ENCODE measurements around the gene RASGRP3. TPM values are rescaled to one million over a fixed set of nuclear protein-coding genes. Genes with fewer than 3 reads are reported as not detected.

Gene RASGRP3
- total and polyA plus RNA-seq, 7 experiments from 2014 or later = 1.4 to 14.2 (median 3.1) TPM

GRCh38 chr2:33599175-33599942, 122.9 kb downstream of the RASGRP3 start, which contains the start of gene FAM98A:
Gene FAM98A (minus strand): TSS chr2:33599299. CDS start chr2:33599221, 78 bp downstream.
- ChIA-PET CTCF (interaction anchor here (0.7 to 1.9 kb wide), 6 partner anchors 8 to 281 kb away, joined by 3 to 16 read pairs (median 4); partner anchors contain the start of gene RASGRP3), POLR2A (interaction anchor here (0.6 to 1.6 kb wide), 6 partner anchors 9 to 1332 kb away, joined by 3 to 14 read pairs (median 4); partner anchors contain the start of genes RASGRP3 and TTC27)
- H3K27me3 ChIP-seq (ENCODE audit: control insufficient read depth in 2 of 2, insufficient read depth in 2 of 2, low read length in 2 of 2) = no peaks in the 10 kb centered on the region
- H3K36me3 ChIP-seq (ENCODE audit: control insufficient read depth in 2 of 3, insufficient read depth in 3 of 3, low read length in 3 of 3) = peaks cover 0 to 7% (median 0%) of the 10 kb centered on the region in 3 experiments
- Mint-ChIP-seq H3K4me1 (peaks cover 17 to 45% (median 33%) of the 10 kb centered on the region in 7 donors), H3K9me3 (peaks cover 0 to 3% (median 0%) of the 10 kb centered on the region in 11 donors), H3K27me3 (peaks cover 0 to 4% (median 0%) of the 10 kb centered on the region in 5 donors), H3K27ac (peak within 1 kb of the TSS; percentile 86 to 97 (median 96)), H3K36me3 (peaks cover 0 to 6% (median 4%) of the 10 kb centered on the region in 5 donors), H3K4me3 (peak within 1 kb of the TSS; percentile 91 to 99 (median 96))
- H3K9me3 ChIP-seq (ENCODE audit: control insufficient read depth in 2 of 3, low read length in 3 of 3) = no peaks in the 10 kb centered on the region
- intact Hi-C loops (cut with micrococcal nuclease) = loop anchor here (1.0 to 10.0 kb wide), 10 partner anchors 123 to 1589 kb away; partner anchors contain the start of genes RASGRP3 (in 2 of the 2), SPAST (in 2 of the 2), TTC27 (in 2 of the 2) and BIRC6 (in 1 of the 2)
- ATAC-seq (peak; percentile 96), DNase-seq (peak; percentile 96 to 98 (median 98))
- H3K4me3 ChIP-seq (ENCODE audit: low read length) = peak within 1 kb of the TSS; percentile 92
- H3K4me1 ChIP-seq (ENCODE audit: control insufficient read depth in 2 of 2, insufficient read depth in 2 of 2, low read length in 2 of 2) = peaks cover 10 to 14% of the 10 kb centered on the region in 2 donors
- H3K27ac ChIP-seq (ENCODE audit: low read depth, low read length) = peak within 1 kb of the TSS; percentile 89

- H3K4me3 Mint-ChIP-seq = peak overlapping the region; percentile 91 to 99 (median 96)
- peaks cover 16 to 40% (median 29%) of the 10 kb centered on the region in 7 donors for H3K4me1 Mint-ChIP-seq
- H3K9me3 Mint-ChIP-seq = peaks cover 0 to 3% (median 0%) of the 10 kb centered on the region in 11 donors
- Histone ChIP-seq H3K36me3 (ENCODE audit: control insufficient read depth in 2 of 3, insufficient read depth in 3 of 3, low read length in 3 of 3) (peaks cover 0 to 5% (median 0%) of the 10 kb centered on the region in 3 experiments), H3K4me1 (ENCODE audit: control insufficient read depth in 2 of 2, insufficient read depth in 2 of 2, low read length in 2 of 2) (peaks cover 10 to 14% of the 10 kb centered on the region in 2 donors), H3K27me3 (ENCODE audit: control insufficient read depth in 2 of 2, insufficient read depth in 2 of 2, low read length in 2 of 2) (no peaks in the 10 kb centered on the region), H3K9me3 (ENCODE audit: control insufficient read depth in 2 of 3, low read length in 3 of 3) (no peaks in the 10 kb centered on the region), H3K27ac (ENCODE audit: low read depth, low read length) (peak overlapping the region; percentile 89), H3K4me3 (ENCODE audit: low read length) (peak overlapping the region; percentile 92)
- POLR2A ChIA-PET = interaction anchor here (0.9 to 1.6 kb wide), 3 partner anchors 9 to 124 kb away, joined by 3 to 14 read pairs (median 7); partner anchors contain the start of gene RASGRP3
- no peak for DNase-seq
- CTCF ChIA-PET = interaction anchor here (0.7 to 1.9 kb wide), 5 partner anchors 8 to 123 kb away, joined by 3 to 16 read pairs (median 4); partner anchors contain the start of gene RASGRP3
- H3K36me3 Mint-ChIP-seq = peaks cover 0 to 3% (median 1%) of the 10 kb centered on the region in 5 donors
- peak overlapping the region; percentile 86 to 97 (median 96) for H3K27ac Mint-ChIP-seq
- no peak for ATAC-seq
- intact Hi-C loops (cut with micrococcal nuclease) = loop anchor here (1.0 to 10.0 kb wide), 10 partner anchors 124 to 1589 kb away; partner anchors contain the start of genes RASGRP3 (in 2 of the 2), SPAST (in 2 of the 2), TTC27 (in 2 of the 2) and BIRC6 (in 1 of the 2)
- peaks cover 0 to 4% (median 0%) of the 10 kb centered on the region in 5 donors for H3K27me3 Mint-ChIP-seq
Measured at GRCh38 chr2:33599943-33600192, 123.4 kb downstream of the RASGRP3 start.

GRCh38 chr2:33602201-33602830, 125.9 kb downstream of the RASGRP3 start:
- DNase-seq (no peak), ATAC-seq (no peak)
- Mint-ChIP-seq H3K4me3 (no peak overlapping the region), H3K9me3 (peaks cover 0 to 3% (median 0%) of the 10 kb centered on the region in 11 donors), H3K27me3 (peaks cover 0 to 4% (median 0%) of the 10 kb centered on the region in 5 donors), H3K27ac (no peak overlapping the region), H3K4me1 (peaks cover 11 to 24% (median 20%) of the 10 kb centered on the region in 7 donors), H3K36me3 (peaks cover 0 to 4% (median 0%) of the 10 kb centered on the region in 5 donors)
- no peaks in the 10 kb centered on the region for H3K9me3 ChIP-seq (ENCODE audit: control insufficient read depth in 2 of 3, low read length in 3 of 3)
- intact Hi-C loops (cut with micrococcal nuclease) = no loop called here
- no peak overlapping the region for H3K27ac ChIP-seq (ENCODE audit: low read depth, low read length)
- CTCF ChIA-PET = no interaction called here
- peaks cover 0 to 3% (median 0%) of the 10 kb centered on the region in 3 experiments for H3K36me3 ChIP-seq (ENCODE audit: control insufficient read depth in 2 of 3, insufficient read depth in 3 of 3, low read length in 3 of 3)
- no peaks in the 10 kb centered on the region for H3K27me3 ChIP-seq (ENCODE audit: control insufficient read depth in 2 of 2, insufficient read depth in 2 of 2, low read length in 2 of 2)
- H3K4me3 ChIP-seq (ENCODE audit: low read length) = no peak overlapping the region
- H3K4me1 ChIP-seq (ENCODE audit: control insufficient read depth in 2 of 2, insufficient read depth in 2 of 2, low read length in 2 of 2) = peaks cover 8 to 12% of the 10 kb centered on the region in 2 donors
- POLR2A ChIA-PET = no interaction called here

- H3K9me3 Mint-ChIP-seq = peaks cover 0 to 3% (median 0%) of the 10 kb centered on the region in 11 donors
- no peaks in the 10 kb centered on the region for H3K27me3 ChIP-seq (ENCODE audit: control insufficient read depth in 2 of 2, insufficient read depth in 2 of 2, low read length in 2 of 2)
- H3K4me1 Mint-ChIP-seq = peaks cover 0 to 13% (median 12%) of the 10 kb centered on the region in 7 donors
- ChIA-PET CTCF (no interaction called here), POLR2A (no interaction called here)
- H3K27ac Mint-ChIP-seq = no peak overlapping the region
- no peak overlapping the region for H3K4me3 ChIP-seq (ENCODE audit: low read length)
- H3K36me3 ChIP-seq (ENCODE audit: control insufficient read depth in 2 of 3, insufficient read depth in 3 of 3, low read length in 3 of 3) = peaks cover 0 to 3% (median 0%) of the 10 kb centered on the region in 3 experiments
- peaks cover 0 to 4% (median 0%) of the 10 kb centered on the region in 5 donors for H3K36me3 Mint-ChIP-seq
- intact Hi-C loops (cut with micrococcal nuclease) = no loop called here
- H3K4me3 Mint-ChIP-seq = no peak overlapping the region
- H3K4me1 ChIP-seq (ENCODE audit: control insufficient read depth in 2 of 2, insufficient read depth in 2 of 2, low read length in 2 of 2) = peaks cover 0 to under 1% of the 10 kb centered on the region in 2 donors
- H3K9me3 ChIP-seq (ENCODE audit: control insufficient read depth in 2 of 3, low read length in 3 of 3) = no peaks in the 10 kb centered on the region
- DNase-seq (no peak), ATAC-seq (no peak)
- no peak overlapping the region for H3K27ac ChIP-seq (ENCODE audit: low read depth, low read length)
- H3K27me3 Mint-ChIP-seq = peaks cover 0 to 4% (median 0%) of the 10 kb centered on the region in 5 donors
Measured at GRCh38 chr2:33603416-33603815, 127.0 kb downstream of the RASGRP3 start.

GRCh38 chr2:33605056-33605455, 128.6 kb downstream of the RASGRP3 start:
- Mint-ChIP-seq H3K36me3 (peaks cover 0 to 7% (median 0%) of the 10 kb centered on the region in 5 donors), H3K4me3 (no peak overlapping the region), H3K27ac (no peak overlapping the region), H3K4me1 (peaks cover 0 to 2% (median 1%) of the 10 kb centered on the region in 7 donors), H3K9me3 (no peaks in the 10 kb centered on the region), H3K27me3 (peaks cover 0 to 4% (median 0%) of the 10 kb centered on the region in 5 donors)
- no peak overlapping the region for H3K27ac ChIP-seq (ENCODE audit: low read depth, low read length)
- intact Hi-C loops (cut with micrococcal nuclease) = no loop called here
- no peaks in the 10 kb centered on the region for H3K27me3 ChIP-seq (ENCODE audit: control insufficient read depth in 2 of 2, insufficient read depth in 2 of 2, low read length in 2 of 2)
- ATAC-seq = no peak
- H3K4me1 ChIP-seq (ENCODE audit: control insufficient read depth in 2 of 2, insufficient read depth in 2 of 2, low read length in 2 of 2) = no peaks in the 10 kb centered on the region
- ChIA-PET POLR2A (interaction anchor here (0.6 kb wide), 1 partner anchor 19 kb away, joined by 5 read pairs; no protein-coding TSS in a partner anchor), CTCF (no interaction called here)
- H3K4me3 ChIP-seq (ENCODE audit: low read length) = no peak overlapping the region
- H3K36me3 ChIP-seq (ENCODE audit: control insufficient read depth in 2 of 3, insufficient read depth in 3 of 3, low read length in 3 of 3) = no peaks in the 10 kb centered on the region
- no peaks in the 10 kb centered on the region for H3K9me3 ChIP-seq (ENCODE audit: control insufficient read depth in 2 of 3, low read length in 3 of 3)
- DNase-seq = no peak

GRCh38 chr2:33606100-33606499, 129.7 kb downstream of the RASGRP3 start:
- peaks cover 0 to 4% (median 0%) of the 10 kb centered on the region in 5 donors for H3K27me3 Mint-ChIP-seq
- no peak for DNase-seq
- no peak for ATAC-seq
- no peak overlapping the region for H3K27ac Mint-ChIP-seq
- ChIA-PET CTCF (no interaction called here), POLR2A (no interaction called here)
- H3K4me3 Mint-ChIP-seq = no peak overlapping the region
- intact Hi-C loops (cut with micrococcal nuclease) = no loop called here
- Histone ChIP-seq H3K4me3 (ENCODE audit: low read length) (no peak overlapping the region), H3K4me1 (ENCODE audit: control insufficient read depth in 2 of 2, insufficient read depth in 2 of 2, low read length in 2 of 2) (no peaks in the 10 kb centered on the region), H3K27ac (ENCODE audit: low read depth, low read length) (no peak overlapping the region), H3K27me3 (ENCODE audit: control insufficient read depth in 2 of 2, insufficient read depth in 2 of 2, low read length in 2 of 2) (no peaks in the 10 kb centered on the region), H3K9me3 (ENCODE audit: control insufficient read depth in 2 of 3, low read length in 3 of 3) (no peaks in the 10 kb centered on the region), H3K36me3 (ENCODE audit: control insufficient read depth in 2 of 3, insufficient read depth in 3 of 3, low read length in 3 of 3) (no peaks in the 10 kb centered on the region)
- peaks cover 0 to 2% (median 0%) of the 10 kb centered on the region in 7 donors for H3K4me1 Mint-ChIP-seq
- no peaks in the 10 kb centered on the region for H3K9me3 Mint-ChIP-seq
- H3K36me3 Mint-ChIP-seq = peaks cover 0 to 12% (median 4%) of the 10 kb centered on the region in 5 donors

Data from naive thymus-derived CD4-positive, alpha-beta T cell (primary cell).